Heart left ventricle (tissue), 16 donors: ENCODE measurements around the gene SH2D5. TPM values are rescaled to one million over a fixed set of nuclear protein-coding genes. Genes with fewer than 3 reads are reported as not detected.

Experiments used
- ATAC-seq, 4 donors: fragments of 200-7000 bp; cut with Tn5 transposase; one replicate each; pipeline ENCODE4 v1.9.1; 2020 to 2022; ENCODE audit warnings: moderate library complexity in 4 of 4, mild to moderate bottlenecking in 3 of 4, moderate number of reproducible peaks in 1 of 4
- DNase-seq, 5 donors: peaks; one replicate each; pipeline ENCODE4 v3.0.0-alpha.2; 2020
- H3K27ac ChIP-seq, 12 donors: fragments of 200-600 bp; sonication (generic) in 4 of 12; one replicate each; pipeline versions ENCODE4 v1.5.0 to v1.8.0; 2016 to 2022; ENCODE audit warnings: mild to moderate bottlenecking in 2 of 12
- H3K27me3 ChIP-seq, 9 donors: fragments of 200-600 bp; sonication (generic) in 2 of 9; one replicate each; pipeline versions ENCODE4 v1.5.1 to v1.8.0; 2016 to 2022; ENCODE audit warnings: mild to moderate bottlenecking in 3 of 9
- H3K36me3 ChIP-seq, 9 donors: fragments of 200-600 bp; sonication (generic) in 2 of 9; one replicate each; pipeline versions ENCODE4 v1.5.0 to v1.8.0; 2018 to 2022; ENCODE audit warnings: mild to moderate bottlenecking in 2 of 9
- H3K4me1 ChIP-seq, 12 donors: fragments of 200-600 bp; sonication (generic) in 4 of 12; one replicate each; pipeline versions ENCODE4 v1.5.0 to v1.8.0; 2016 to 2022; ENCODE audit warnings: mild to moderate bottlenecking in 3 of 12
- H3K4me3 ChIP-seq, 12 donors: fragments of 200-600 bp; sonication (generic) in 4 of 12; one replicate each; pipeline versions ENCODE4 v1.5.0 to v1.8.0; 2017 to 2022; ENCODE audit warnings: mild to moderate bottlenecking in 9 of 12, moderate library complexity in 4 of 12
- H3K9me3 ChIP-seq, 12 donors: fragments of 200-600 bp; sonication (generic) in 4 of 12; one replicate each; pipeline versions ENCODE4 v1.5.0 to v1.8.0; 2016 to 2022; ENCODE audit warnings: mild to moderate bottlenecking in 1 of 12
- POLR2A ChIP-seq, 2 donors: fragments of 450-650 bp; IDR thresholded peaks; one replicate each; pipeline ENCODE4 v1.6.1; 2017; ENCODE audit warnings: antibody characterized with exemption in 2 of 2, mild to moderate bottlenecking in 2 of 2, moderate library complexity in 2 of 2
- WGBS, 4 donors: extraction: QIAGEN DNeasy Blood & Tissue Kit in 2 of 4; methylation state at CpG; one replicate each; pipeline versions ENCODE4 v1.1.5 to v1.1.7; 2013 to 2018; 5-methylcytosine and 5-hydroxymethylcytosine counted together
- intact Hi-C, 10 donors: fragments of 100-400 bp; cut with DNase I; formaldehyde crosslinking; loops; one replicate each; pipeline versions ENCODE4 v1.11.1 to v1.14.2; 2022
- polyA plus RNA-seq, 2 donors: library from polyadenylated mRNA; stranded (reverse); fragments of 200-250 nt; gene quantifications; one replicate each; pipeline ENCODE4 v1.2.3, GENCODE V29; 2013
- total RNA-seq, 9 donors: library from RNA; depleted of rRNA in 2 of 9; stranded (reverse); fragments of >200 nt in 2 of 9; fragmentation: NEBNext Ultra II Directional in 3 of 9; extraction: Animal tissue kit (Norgen Biotek cat#: 25700) in 3 of 9; gene quantifications; one replicate each; pipeline versions ENCODE4 v1.1.0 to v1.2.4, GENCODE V29; 2016 to 2023
- TF ChIP-seq, protein P1 (sequence below), 12 donors: fragments of 200-600 bp; sonication (generic) in 4 of 12; IDR thresholded peaks; one replicate each; pipeline versions ENCODE4 v1.5.0 to v1.8.0; 2018 to 2022; ENCODE audit warnings: antibody characterized with exemption in 12 of 12, mild to moderate bottlenecking in 5 of 12
- donor health status: ischemic (EF 13 %, LVEDD 7.1; RV severe dilation, severe dysfunction).
- donor health status: healthy with polysubstance abuse.
- donor health status: DM: no; HTN: yes; CAD: no.
- donor health status: DM: no; HTN: no; CAD: no.
- donor health status: ischemic (EF 25% LVEDD 6.9; RV normal size, moderate dysfunction).
- donor health status: ischemic (EF 25% LVEDD 5.7; RV mildly dilated, moderate dysfunction).
- donor health status: healthy.
- donor health status: DM: yes; HTN: yes; CAD: no.
- donor health status: ischemic (EF 35%, LVEDD 5.7; RV mildly dilated, moderate dysfunction).
- donor health status: nonischemic (EF 11% LVEDD 7.7; RV severe dilation, severe dysfunction).
- donor health status: DM: yes; HTN: yes; CAD: no.
- donor health status: PGD.
- donor health status: ischemic (EF 29% LVEDD 5.4; RV normal size, mild dysfunction).
- donor health status: nonischemic (EF 23%, LVEDD 6.1; RV moderate dilation, normal function).

The SH2D5 gene
- total and polyA plus RNA-seq, 11 donors: 0.30 to 12.4 (median 0.67) TPM; not detected in 8

GRCh38 chr1:20689645-20690056 lies 42.9 kb downstream of the SH2D5 start:
- TF ChIP-seq POLR2A (IDR thresholded peaks at IDR 0.05): no peak
- TF ChIP-seq, protein P1, sequence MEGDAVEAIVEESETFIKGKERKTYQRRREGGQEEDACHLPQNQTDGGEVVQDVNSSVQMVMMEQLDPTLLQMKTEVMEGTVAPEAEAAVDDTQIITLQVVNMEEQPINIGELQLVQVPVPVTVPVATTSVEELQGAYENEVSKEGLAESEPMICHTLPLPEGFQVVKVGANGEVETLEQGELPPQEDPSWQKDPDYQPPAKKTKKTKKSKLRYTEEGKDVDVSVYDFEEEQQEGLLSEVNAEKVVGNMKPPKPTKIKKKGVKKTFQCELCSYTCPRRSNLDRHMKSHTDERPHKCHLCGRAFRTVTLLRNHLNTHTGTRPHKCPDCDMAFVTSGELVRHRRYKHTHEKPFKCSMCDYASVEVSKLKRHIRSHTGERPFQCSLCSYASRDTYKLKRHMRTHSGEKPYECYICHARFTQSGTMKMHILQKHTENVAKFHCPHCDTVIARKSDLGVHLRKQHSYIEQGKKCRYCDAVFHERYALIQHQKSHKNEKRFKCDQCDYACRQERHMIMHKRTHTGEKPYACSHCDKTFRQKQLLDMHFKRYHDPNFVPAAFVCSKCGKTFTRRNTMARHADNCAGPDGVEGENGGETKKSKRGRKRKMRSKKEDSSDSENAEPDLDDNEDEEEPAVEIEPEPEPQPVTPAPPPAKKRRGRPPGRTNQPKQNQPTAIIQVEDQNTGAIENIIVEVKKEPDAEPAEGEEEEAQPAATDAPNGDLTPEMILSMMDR (IDR thresholded peaks at IDR 0.05): no peak
- Histone ChIP-seq H3K27ac (no peak overlapping the region), H3K27me3 (no peaks in the 10 kb centered on the region), H3K9me3 (peaks cover 0 to 7% (median 0%) of the 10 kb centered on the region in 12 donors), H3K4me1 (peaks cover 0 to 16% (median 8%) of the 10 kb centered on the region in 12 donors), H3K4me3 (no peak overlapping the region), H3K36me3 (no peaks in the 10 kb centered on the region)
- DNase-seq (peak in 1 of 5 donors; percentile 10), ATAC-seq (no peak)
- intact Hi-C loops: loop anchor here in 1 of 10 donors (10.0 kb wide), 2 partner anchors 295 to 675 kb away; no protein-coding TSS in a partner anchor
- WGBS, 4 donors: 88 to 94% (median 91%) methylated on average over 3 of the region's 3 CpGs

- Histone ChIP-seq H3K27ac (no peak overlapping the region), H3K4me1 (peaks cover 0 to 34% (median 14%) of the 10 kb centered on the region in 12 donors), H3K27me3 (no peaks in the 10 kb centered on the region), H3K36me3 (no peaks in the 10 kb centered on the region), H3K9me3 (peaks cover 0 to 5% (median 0%) of the 10 kb centered on the region in 12 donors), H3K4me3 (no peak overlapping the region)
- 90 to 92% (median 90%) methylated on average over 16 to 26 of the region's 26 CpGs for WGBS, 4 donors
- intact Hi-C loops: no loop called here
- TF ChIP-seq POLR2A (IDR thresholded peaks at IDR 0.05): no peak
- TF ChIP-seq, protein P1 (IDR thresholded peaks at IDR 0.05): no peak
- peak in 1 of 5 donors; percentile 56 for DNase-seq
- no peak for ATAC-seq
Observed at GRCh38 chr1:20686883-20687725, 45.4 kb downstream of the SH2D5 start.

DNA sequence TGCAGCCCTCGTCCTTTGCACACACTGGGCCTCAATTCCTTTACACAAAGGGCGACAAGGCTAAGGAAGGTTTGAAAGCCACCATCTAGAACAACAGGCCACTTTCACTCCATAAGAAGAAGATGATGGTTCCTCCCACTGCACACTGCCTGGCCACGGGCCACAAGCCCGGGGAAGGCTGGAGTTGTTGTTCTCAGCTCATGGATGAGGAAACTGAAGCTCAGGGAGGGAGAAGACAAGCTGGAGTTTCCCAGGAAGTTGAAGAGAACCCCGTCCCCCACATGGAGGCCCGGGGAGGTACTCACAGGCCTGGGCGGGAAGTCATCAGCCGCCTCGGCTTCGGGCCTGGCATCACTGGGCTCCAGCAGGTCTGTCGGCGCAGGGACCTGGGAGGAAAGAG lies 46.8 kb downstream of the SH2D5 start:
- TF ChIP-seq POLR2A (IDR thresholded peaks at IDR 0.05): no peak
- TF ChIP-seq, protein P1 (IDR thresholded peaks at IDR 0.05): no peak
- peak overlapping the region; percentile 78 to 95 (median 88) for H3K27ac ChIP-seq
- 54 to 68% (median 62%) methylated on average over 11 to 12 of the region's 12 CpGs for WGBS, 4 donors

GRCh38 chr1:20685099-20685662 lies 47.3 kb downstream of the SH2D5 start:
- DNase-seq (peak; percentile 76 to 83 (median 78)), ATAC-seq (peak; percentile 66 to 88 (median 77))
- Histone ChIP-seq H3K4me3 (peak overlapping the region; percentile 12 to 67 (median 53)), H3K27ac (peak overlapping the region; percentile 78 to 95 (median 88)), H3K4me1 (peaks cover 0 to 34% (median 14%) of the 10 kb centered on the region in 12 donors), H3K9me3 (no peaks in the 10 kb centered on the region), H3K36me3 (peaks cover 0 to 1% (median 0%) of the 10 kb centered on the region in 9 donors), H3K27me3 (no peaks in the 10 kb centered on the region)
- intact Hi-C loops: no loop called here
- 42 to 54% (median 50%) methylated on average over 20 to 21 of the region's 21 CpGs for WGBS, 4 donors
- TF ChIP-seq, protein P1 (IDR thresholded peaks at IDR 0.05): no peak
- TF ChIP-seq POLR2A (IDR thresholded peaks at IDR 0.05): peak in 1 of 2 donors; percentile 54

More for the DNA sequence above, 46.8 kb downstream of the SH2D5 start:
- no peaks in the 10 kb centered on the region for H3K9me3 ChIP-seq
- H3K4me3 ChIP-seq: peak overlapping the region in 1 of 12 donors; percentile 61
- peaks cover 0 to 34% (median 14%) of the 10 kb centered on the region in 12 donors for H3K4me1 ChIP-seq
- H3K27me3 ChIP-seq: no peaks in the 10 kb centered on the region
- ATAC-seq (peak in 2 of 4 donors; percentile 27 to 28), DNase-seq (peak in 1 of 5 donors; percentile 49)
- intact Hi-C loops: no loop called here
- H3K36me3 ChIP-seq: no peaks in the 10 kb centered on the region
